Testis (tissue), 2 donors: ENCODE results near the gene ALG14.

Experiments
- POLR2A ChIP-seq: fragments of 450-650 bp; IDR thresholded peaks from one replicate; pipeline ENCODE4 v1.6.1; 2017; ENCODE audit warnings: antibody characterized with exemption, mild to moderate bottlenecking, moderate library complexity
- TF ChIP-seq, protein P1 (sequence below), 3 experiments: fragments of 450-650 bp in 2 of 3; fragments of 200-600 bp in 1 of 3; sonication (generic) in 1 of 3; IDR thresholded peaks; one replicate each; pipeline ENCODE4 v1.5.1; 2016 to 2019; ENCODE audit warnings: antibody characterized with exemption in 3 of 3, mild to moderate bottlenecking in 2 of 3, moderate library complexity in 1 of 3

DNA sequence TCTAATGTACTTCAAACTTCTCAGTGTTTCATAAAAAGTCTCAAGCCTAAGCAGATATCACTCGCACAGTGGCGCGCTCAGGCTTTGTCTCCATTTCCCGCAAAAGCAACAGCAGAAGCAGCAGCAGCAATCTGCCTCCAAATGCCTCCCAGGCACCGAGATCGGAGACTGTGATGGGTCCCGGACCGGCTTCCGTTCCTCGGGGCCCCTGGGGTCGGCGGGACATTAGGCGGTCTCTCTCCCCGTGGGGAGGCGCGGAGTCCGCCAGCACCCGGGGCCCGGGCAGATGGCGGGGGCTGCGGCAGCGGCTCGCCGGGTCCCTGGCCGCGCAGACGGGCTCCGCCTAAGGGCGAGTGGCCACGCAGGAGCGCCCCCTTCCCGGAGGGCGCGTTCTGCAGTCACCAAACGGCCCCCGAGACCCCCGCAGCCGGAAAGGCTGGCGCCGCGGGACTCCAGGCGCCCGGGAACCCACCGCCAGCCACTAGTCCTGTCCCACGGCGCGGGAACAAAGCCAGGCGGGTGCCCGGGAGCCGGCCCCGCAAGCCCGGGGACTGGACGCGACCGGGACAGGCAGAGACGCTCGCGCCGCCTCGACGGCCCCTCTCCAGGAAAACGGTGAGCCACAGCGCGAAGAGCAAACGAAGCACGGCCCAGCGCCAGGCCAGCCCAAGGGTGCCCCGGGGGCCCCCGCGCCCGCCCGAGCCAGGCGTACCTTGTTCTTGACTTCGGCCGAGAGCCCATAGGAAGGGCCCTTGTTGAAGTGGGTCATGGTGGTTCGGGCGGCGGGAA is 146.4 kb downstream of the ALG14 start:
- TF ChIP-seq, protein P1, sequence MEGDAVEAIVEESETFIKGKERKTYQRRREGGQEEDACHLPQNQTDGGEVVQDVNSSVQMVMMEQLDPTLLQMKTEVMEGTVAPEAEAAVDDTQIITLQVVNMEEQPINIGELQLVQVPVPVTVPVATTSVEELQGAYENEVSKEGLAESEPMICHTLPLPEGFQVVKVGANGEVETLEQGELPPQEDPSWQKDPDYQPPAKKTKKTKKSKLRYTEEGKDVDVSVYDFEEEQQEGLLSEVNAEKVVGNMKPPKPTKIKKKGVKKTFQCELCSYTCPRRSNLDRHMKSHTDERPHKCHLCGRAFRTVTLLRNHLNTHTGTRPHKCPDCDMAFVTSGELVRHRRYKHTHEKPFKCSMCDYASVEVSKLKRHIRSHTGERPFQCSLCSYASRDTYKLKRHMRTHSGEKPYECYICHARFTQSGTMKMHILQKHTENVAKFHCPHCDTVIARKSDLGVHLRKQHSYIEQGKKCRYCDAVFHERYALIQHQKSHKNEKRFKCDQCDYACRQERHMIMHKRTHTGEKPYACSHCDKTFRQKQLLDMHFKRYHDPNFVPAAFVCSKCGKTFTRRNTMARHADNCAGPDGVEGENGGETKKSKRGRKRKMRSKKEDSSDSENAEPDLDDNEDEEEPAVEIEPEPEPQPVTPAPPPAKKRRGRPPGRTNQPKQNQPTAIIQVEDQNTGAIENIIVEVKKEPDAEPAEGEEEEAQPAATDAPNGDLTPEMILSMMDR (IDR thresholded peaks at IDR 0.05) = peak; percentile 9 to 31 (median 29)
- TF ChIP-seq POLR2A = no peak
